Muscle layer of colon (tissue), 2 donors: ENCODE data around the gene SHFL.

Experiments used
- H3K27ac ChIP-seq: one replicate; pipeline ENCODE4 v1.7.0; 2013; ENCODE audit warnings: low read depth, mild to moderate bottlenecking, low read length, moderate library complexity
- H3K27me3 ChIP-seq, 2 donors: one replicate each; pipeline ENCODE4 v1.7.0; 2013; ENCODE audit warnings: low read length in 2 of 2, mild to moderate bottlenecking in 2 of 2; ENCODE audit not compliant: insufficient read depth in 2 of 2, control insufficient read depth in 1 of 2
- H3K36me3 ChIP-seq: one replicate; pipeline ENCODE4 v1.7.0; 2013; ENCODE audit warnings: mild to moderate bottlenecking, low read length; ENCODE audit not compliant: insufficient read depth
- H3K4me1 ChIP-seq: one replicate; pipeline ENCODE4 v1.7.0; 2013; ENCODE audit warnings: mild to moderate bottlenecking, low read length; ENCODE audit not compliant: insufficient read depth
- H3K4me3 ChIP-seq, 2 donors: one replicate each; pipeline ENCODE4 v1.7.0; 2013; ENCODE audit warnings: low read length in 2 of 2, low read depth in 1 of 2, mild to moderate bottlenecking in 1 of 2, moderate library complexity in 1 of 2
- H3K9ac ChIP-seq: one replicate; pipeline ENCODE4 v1.7.0; 2013; ENCODE audit warnings: low read length
- H3K9me3 ChIP-seq: one replicate; pipeline ENCODE4 v1.7.0; 2013; ENCODE audit warnings: mild to moderate bottlenecking, low read length
- donor health status: abdominal sarcoma.
- donor health status: Adenocarcinoma of cecum.

SHFL gene

DNA sequence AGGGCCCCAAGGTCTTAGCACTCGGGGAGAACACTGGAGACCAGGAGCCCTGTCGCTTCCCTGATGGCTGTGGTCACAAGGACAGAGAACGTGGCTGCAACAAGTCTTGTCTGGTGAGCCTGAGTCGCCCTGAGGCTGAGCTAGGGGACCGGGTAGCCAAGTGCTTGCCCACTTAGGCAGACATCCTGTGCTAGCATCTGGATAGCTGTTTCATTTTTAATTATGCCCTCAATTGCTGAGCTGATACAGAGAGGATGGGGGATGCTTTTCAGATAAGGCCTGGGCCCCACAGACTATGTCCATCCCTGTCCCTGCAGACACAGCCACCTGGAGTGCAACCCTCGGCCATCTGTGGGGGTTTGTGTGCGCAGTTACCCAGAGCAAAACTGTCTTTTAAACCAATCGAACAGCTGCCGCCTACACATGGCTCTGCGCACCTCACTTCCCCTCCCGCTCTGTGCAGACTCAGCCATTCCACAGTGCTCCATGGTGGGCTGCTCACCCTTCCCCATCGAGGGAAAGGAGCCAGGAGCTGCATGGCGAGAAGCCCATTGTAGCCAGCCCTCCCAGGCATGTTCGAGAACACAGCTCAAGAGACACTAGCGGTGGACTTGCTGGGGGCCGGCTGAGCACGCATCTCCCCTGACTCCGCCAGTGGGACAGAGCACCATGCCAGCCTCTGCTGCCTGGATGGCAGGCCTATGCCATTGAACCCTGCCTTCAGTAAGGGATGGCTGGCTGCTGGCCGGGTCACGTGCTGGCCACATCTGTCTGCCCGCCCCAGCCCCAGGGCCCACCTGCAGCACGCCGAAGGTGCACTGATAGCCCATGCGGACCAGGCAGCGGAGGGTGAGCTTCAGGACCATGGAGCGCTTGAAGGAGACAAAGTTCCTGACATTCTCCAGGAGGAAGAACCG, 53.0 kb downstream of the SHFL start:
- no peaks in the 10 kb centered on the region for H3K27me3 ChIP-seq
- no peaks in the 10 kb centered on the region for H3K4me1 ChIP-seq
- H3K4me3 ChIP-seq = no peak overlapping the region
- peaks cover 51% of the 10 kb centered on the region for H3K36me3 ChIP-seq
- no peak overlapping the region for H3K9ac ChIP-seq
- H3K9me3 ChIP-seq = no peaks in the 10 kb centered on the region
- no peak overlapping the region for H3K27ac ChIP-seq

DNA sequence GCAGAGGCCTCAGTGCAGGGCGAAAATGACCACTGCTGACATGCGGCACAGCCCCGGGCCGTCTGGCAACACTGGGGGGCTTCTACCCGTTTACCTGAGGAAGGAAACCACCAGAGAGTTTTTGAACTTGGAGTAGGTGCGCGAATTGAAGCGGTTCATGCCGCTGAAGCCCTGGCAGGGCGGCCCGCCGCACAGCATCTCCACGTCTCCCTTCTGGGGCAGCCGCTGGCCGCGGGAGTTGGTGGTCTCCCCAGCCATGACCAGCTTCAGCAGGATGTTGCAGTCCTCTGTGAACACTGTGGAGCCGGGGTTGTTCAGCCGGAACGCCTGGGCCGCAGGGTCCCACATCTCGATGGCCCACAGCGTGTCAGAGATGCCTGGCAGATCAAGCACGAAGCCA, 53.8 kb downstream of the SHFL start:
- no peaks in the 10 kb centered on the region for H3K4me1 ChIP-seq
- H3K9me3 ChIP-seq = no peaks in the 10 kb centered on the region
- H3K27ac ChIP-seq = no peak overlapping the region
- H3K4me3 ChIP-seq = no peak overlapping the region
- H3K9ac ChIP-seq = no peak overlapping the region
- H3K36me3 ChIP-seq = peaks cover 59% of the 10 kb centered on the region
- no peaks in the 10 kb centered on the region for H3K27me3 ChIP-seq

GRCh38 chr19:10141479-10141878, 55.4 kb downstream of the SHFL start:
- no peaks in the 10 kb centered on the region for H3K4me1 ChIP-seq
- peaks cover 74% of the 10 kb centered on the region for H3K36me3 ChIP-seq
- H3K4me3 ChIP-seq = no peak overlapping the region
- no peak overlapping the region for H3K9ac ChIP-seq
- H3K9me3 ChIP-seq = no peaks in the 10 kb centered on the region
- no peaks in the 10 kb centered on the region for H3K27me3 ChIP-seq
- H3K27ac ChIP-seq = no peak overlapping the region

DNA sequence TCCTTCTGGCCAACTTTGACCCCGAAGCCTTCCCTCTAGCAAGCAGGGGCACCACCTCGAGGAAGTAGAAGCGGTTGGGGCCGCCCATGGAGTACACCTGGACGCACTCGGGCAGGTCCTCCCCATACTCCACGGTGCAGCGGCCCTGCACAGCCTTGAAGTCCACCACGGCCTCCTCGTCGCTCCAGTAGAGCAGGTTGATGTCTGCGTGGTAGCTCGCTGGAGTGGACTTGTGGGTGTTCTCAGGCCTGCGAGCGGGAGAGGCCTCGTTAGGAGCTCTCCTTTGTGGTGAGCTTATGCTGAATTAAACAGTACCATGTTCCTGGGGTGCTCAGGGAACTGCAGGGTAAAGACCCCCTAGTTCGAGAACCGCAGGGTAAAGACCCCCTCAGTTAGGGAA, 55.9 kb downstream of the SHFL start:
- H3K36me3 ChIP-seq = peaks cover 76% of the 10 kb centered on the region
- H3K27me3 ChIP-seq = no peaks in the 10 kb centered on the region
- no peak overlapping the region for H3K9ac ChIP-seq
- H3K4me3 ChIP-seq = no peak overlapping the region
- no peaks in the 10 kb centered on the region for H3K4me1 ChIP-seq
- H3K9me3 ChIP-seq = no peaks in the 10 kb centered on the region
- no peak overlapping the region for H3K27ac ChIP-seq
